GM18511 (cell line): ENCODE data around the gene EBNA1BP2.
A peak's percentile ranks its signal among the peaks of the same experiment; 100 is the strongest.
"Not testable (repeated sequence)": the region's sequence is repeated elsewhere in the genome, so short reads cannot be mapped to it uniquely, and the experiment has no call there.

Experiments used
- ATAC-seq: cut with Tn5 transposase; IDR thresholded peaks from one replicate; pipeline ENCODE4 v1.9.1; 2021; ENCODE audit warnings: mild to moderate bottlenecking, moderate library complexity; ENCODE audit not compliant: unreplicated experiment

The EBNA1BP2 gene, protein sequence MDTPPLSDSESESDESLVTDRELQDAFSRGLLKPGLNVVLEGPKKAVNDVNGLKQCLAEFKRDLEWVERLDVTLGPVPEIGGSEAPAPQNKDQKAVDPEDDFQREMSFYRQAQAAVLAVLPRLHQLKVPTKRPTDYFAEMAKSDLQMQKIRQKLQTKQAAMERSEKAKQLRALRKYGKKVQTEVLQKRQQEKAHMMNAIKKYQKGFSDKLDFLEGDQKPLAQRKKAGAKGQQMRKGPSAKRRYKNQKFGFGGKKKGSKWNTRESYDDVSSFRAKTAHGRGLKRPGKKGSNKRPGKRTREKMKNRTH

DNA sequence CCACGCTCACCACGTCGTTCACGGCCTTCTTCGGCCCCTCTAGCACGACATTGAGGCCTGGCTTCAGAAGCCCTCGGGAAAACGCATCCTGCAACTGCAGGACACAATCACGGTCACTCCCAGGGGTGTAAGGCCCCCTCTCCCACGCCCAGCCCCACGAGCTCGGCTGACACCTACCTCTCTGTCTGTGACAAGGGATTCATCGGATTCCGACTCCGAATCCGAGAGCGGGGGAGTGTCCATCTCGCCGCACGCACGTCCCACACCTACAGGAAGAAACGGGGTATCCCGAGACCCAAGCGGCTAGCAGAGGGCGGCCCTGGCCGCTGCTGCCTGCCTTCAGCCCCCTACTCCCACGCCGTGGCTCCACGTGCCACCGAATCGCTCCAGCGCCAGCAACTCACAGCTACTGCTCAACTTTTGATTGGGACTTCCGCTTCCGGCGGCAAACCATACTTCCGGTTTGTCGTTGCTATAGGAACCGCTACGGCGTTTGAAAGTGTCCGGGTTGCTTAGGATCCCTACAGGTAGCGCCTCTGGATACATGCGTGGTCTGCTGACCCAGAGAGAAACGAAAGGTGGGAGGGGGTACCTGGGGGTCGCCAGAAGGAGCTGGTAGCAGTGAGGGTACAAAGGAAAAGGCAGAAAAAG lies at the start of gene EBNA1BP2, which contains the start of gene CFAP57:
EBNA1BP2 (minus strand) TSS at position 415 of the 651 bp plus-strand sequence; CDS start at position 243, 172 bp downstream.
CFAP57 (plus strand) TSS at position 455 of the 651 bp plus-strand sequence. CDS start 424 bp downstream, outside the sequence.
- ATAC-seq, result peak; percentile 93

- no peak for ATAC-seq
These were observed 49.7 kb upstream of the EBNA1BP2 start for GRCh38 chr1:43221797-43222196.

DNA sequence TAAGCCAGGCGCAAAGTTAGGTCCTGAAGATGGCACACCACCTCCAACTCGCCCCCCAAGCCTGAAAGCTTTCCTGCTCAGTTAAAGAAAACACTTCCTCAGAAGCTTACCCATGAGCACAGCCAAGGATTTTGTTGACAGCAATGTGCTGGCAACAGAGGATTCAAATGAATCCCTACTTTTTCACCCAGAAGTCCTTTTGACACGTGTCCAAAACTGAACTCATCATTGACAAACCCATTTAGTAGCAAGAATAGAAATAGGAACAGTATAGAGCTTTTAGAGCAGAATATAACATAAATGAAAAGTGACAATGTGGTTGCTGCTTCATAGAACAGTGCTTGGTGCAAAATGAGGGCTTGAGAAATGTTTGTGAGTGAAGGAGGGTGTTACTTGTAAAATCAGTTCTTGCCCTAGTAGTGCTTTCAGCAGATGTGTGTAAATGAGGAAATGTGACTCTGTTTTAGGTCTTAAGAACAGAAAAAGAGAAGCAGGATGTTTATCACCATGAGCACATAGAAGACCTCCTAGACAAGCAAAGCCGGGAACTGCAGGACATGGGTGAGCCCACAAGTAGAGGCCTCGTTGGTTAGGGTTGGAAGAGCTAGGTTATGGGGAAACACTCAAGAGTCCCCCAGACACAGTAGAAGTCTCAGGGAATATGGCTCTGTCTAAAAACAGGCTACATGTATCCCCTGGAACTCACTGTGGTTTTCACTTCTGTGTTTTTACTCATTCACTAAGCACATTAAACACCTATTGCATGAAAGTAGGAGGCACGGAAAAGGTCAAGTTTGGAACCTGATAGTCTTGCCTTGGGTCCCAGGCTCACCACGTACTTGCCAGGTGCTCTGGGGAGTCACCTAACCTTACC lies 49.1 kb upstream of the EBNA1BP2 start:
- peak; percentile 78 for ATAC-seq

GRCh38 chr1:43217747-43218146 lies 45.7 kb upstream of the EBNA1BP2 start:
- ATAC-seq, result no peak

DNA sequence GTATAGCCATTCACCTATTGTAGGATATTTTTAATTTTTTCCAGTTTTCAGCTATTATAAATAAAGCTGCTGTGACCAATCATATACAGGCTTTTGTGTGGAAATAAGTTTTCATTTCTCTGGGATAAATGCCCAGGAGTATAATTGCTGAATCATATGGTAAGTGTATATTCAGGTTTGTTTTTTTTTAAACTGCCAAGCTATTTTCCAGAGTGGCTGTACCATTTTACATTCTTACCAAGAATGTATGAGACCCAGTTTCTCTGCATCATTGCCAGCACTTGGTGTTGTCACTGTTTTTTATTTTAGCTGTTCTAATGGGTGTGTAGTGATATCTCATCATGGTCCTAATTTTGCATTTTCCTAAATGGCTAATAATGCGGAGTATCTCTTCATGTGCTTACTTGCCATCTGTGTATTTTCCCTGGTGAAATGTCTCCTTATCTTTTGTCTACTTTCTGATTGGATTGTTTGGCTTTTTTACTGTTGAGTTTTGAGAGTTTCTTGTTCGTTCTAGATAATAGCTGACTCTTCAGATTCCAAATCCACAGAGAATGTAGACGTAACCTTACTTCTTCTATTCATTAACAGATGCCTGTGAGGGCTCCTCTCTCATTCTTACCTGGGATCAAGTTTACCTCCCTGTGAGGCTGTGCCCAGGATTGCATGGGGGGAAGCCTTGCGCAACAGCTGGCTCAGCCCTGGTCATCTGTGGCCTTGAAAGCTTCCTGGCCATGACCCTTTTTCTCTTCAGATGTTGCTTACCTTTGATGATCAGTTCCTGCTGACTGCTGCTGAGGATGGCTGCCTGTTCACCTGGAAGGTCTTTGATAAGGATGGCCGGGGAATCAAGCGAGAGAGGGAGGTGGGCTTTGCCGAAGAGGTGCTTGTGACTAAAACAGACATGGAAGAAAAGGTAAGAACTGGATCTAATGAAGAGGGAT lies 42.7 kb upstream of the EBNA1BP2 start:
- no peak for ATAC-seq

DNA sequence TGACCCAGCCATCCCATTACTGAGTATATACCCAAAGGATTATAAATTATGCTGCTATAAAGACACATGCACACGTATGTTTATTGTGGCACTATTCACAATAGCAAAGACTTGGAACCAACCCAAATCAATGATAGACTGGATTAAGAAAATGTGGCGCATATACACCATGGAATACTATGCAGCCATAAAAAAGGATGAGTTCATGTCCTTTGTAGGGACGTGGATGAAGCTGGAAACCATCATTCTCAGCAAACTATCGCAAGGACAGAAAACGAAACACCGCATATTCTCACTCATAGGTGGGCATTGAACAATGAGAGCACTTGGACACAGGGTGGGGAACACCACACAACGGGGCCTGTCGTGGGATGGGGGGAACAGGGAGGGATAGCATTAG lies 36.2 kb upstream of the EBNA1BP2 start:
- ATAC-seq, result not testable (repeated sequence)

DNA sequence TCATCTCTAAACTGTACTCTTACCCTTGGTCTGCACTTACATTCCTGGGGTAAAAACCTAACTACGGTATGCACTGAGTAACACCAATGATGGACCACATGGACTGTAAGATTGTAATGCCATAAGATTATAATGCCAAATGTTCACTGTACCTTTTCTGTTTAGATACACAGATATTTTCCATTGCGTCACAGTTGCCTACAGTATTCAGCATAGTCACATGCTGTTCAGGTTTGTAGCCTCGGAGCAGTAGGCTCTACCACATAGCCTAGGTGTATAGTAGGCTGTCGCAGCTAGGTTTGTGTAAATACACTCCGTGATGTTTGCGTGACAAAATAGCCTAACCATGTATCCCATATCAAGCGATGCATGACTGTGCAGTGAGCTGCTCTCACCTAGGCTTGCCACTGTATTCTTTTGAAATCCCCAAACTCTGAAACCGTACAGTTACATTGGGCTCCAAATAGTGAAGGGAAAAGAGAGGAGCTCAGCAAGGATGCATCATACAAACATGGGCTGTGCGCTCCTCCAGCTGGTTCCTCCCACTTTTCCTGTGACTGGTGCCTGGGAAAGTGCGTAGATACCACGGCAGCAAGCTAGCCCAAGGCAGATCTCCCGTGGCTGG lies 35.3 kb upstream of the EBNA1BP2 start:
- ATAC-seq, result no peak

- no peak for ATAC-seq
These were observed 34.6 kb upstream of the EBNA1BP2 start for GRCh38 chr1:43206600-43207228.

- no peak for ATAC-seq
These were observed 33.6 kb upstream of the EBNA1BP2 start for GRCh38 chr1:43205671-43206070.

- ATAC-seq, result no peak
These were observed 32.3 kb upstream of the EBNA1BP2 start for GRCh38 chr1:43204394-43204793.

GRCh38 chr1:43203859-43204258 lies 31.8 kb upstream of the EBNA1BP2 start:
- ATAC-seq, result no peak

- ATAC-seq, result no peak
These were observed 27.1 kb upstream of the EBNA1BP2 start for GRCh38 chr1:43199093-43199726.

DNA sequence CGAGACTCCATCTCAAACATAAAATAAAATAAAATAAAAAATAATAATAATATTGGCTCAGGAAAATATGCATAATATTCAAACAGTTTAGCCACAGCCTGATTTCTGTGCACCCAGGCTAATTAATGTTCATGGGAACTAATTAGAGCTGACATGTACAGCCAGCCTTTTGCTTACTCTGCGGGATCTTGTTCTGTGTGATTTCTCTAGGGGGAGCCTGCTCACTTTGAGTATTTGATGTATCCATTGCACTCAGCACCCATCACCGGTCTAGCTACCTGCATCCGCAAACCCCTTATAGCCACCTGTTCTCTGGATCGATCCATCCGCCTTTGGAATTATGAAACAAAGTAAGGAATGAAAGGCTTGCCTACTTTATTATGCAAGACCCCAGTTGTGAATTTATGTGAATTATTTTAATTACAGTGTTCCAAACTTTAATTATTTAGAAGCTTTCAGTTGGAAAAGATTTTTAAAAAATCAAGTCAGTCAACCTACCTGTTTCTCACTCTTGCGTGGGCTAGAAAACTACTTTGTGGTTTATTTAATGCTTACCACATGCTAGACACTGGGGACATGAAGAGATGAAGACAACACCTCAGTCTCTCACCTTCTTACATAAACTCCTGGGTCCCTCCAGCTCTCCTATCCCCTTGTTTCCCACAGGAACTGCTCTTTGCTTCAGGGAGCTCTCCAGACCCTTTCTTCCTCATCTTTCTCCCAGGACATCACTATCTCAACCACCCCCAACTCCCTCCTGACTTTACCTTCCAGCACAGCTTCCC lies 25.4 kb upstream of the EBNA1BP2 start:
- no peak for ATAC-seq

- no peak for ATAC-seq
These were observed 22.4 kb upstream of the EBNA1BP2 start for GRCh38 chr1:43194509-43194908.

GRCh38 chr1:43188106-43188505 lies 16.0 kb upstream of the EBNA1BP2 start:
- no peak for ATAC-seq

GRCh38 chr1:43184995-43185394 lies 12.9 kb upstream of the EBNA1BP2 start:
- no peak for ATAC-seq

- ATAC-seq, result no peak
These were observed 12.3 kb upstream of the EBNA1BP2 start for GRCh38 chr1:43184388-43184787.

- no peak for ATAC-seq
These were observed 5.6 kb upstream of the EBNA1BP2 start for GRCh38 chr1:43177691-43178090.
